HepG2 (cell line): ENCODE measurements around the gene ADGRL1. TPM values are rescaled to one million over a fixed set of nuclear protein-coding genes. Genes with fewer than 3 reads are reported as not detected.
"Not testable (repeated sequence)": the region's sequence is repeated elsewhere in the genome, so short reads cannot be mapped to it uniquely, and the experiment has no call there.

Experiments used
- ATAC-seq: fragments of 200-7000 bp; cut with Tn5 transposase; 3 replicates; pipeline ENCODE4 v1.9.1; 2020; ENCODE audit warnings: mild to moderate bottlenecking, moderate library complexity
- BruUV-seq: library from RNA; stranded (reverse); fragments of 400-500 nt; replicated peaks from 2 replicates; lab custom pipeline; 2021; lab: Mats Ljungman, UMichigan
- CTCF ChIA-PET: fragments of 300-600 bp; formaldehyde crosslinking; extraction: SDS; loops from one replicate; lab custom pipeline; 2021; ENCODE audit warnings: low total read pairs, inconsistent platforms, low intra/inter-chr PET ratio; lab: Yijun Ruan, JAX
- POLR2A ChIA-PET: fragments of 350-600 bp; sonication (Branson Sonifier 250); formaldehyde crosslinking; loops from one replicate; lab custom pipeline; 2020; ENCODE audit warnings: antibody characterized with exemption, inconsistent platforms; lab: Yijun Ruan, JAX
- DNase-seq: peaks from one replicate; pipeline ENCODE4 v3.0.0-alpha.2; 2015; ENCODE audit warnings: low spot score
- FAIRE-seq: peaks from 3 replicates; lab custom pipeline; 2011; peaks lifted over from hg19 to GRCh38; lab: Jason Lieb, UNC
- H2AFZ ChIP-seq: one replicate; pipeline ENCODE4 v1.6.1; 2011; ENCODE audit warnings: low read length, inconsistent platforms
- H3K27ac ChIP-seq: fragments of 300-600 bp; 3 replicates; pipeline ENCODE4 v1.8.0; 2011; ENCODE audit warnings: mixed run types, mild to moderate bottlenecking, mixed read lengths, low read length, inconsistent platforms; ENCODE audit not compliant: insufficient read depth; ENCODE audit errors: extremely low read length
- H3K27me3 ChIP-seq, 2 experiments: fragments of 200-600 bp in 1 of 2; 2 replicates in 1 of 2; 3 replicates in 1 of 2; pipeline versions ENCODE4 v1.6.0 to v1.8.0; 2011; ENCODE audit warnings: low read length in 2 of 2, mild to moderate bottlenecking in 2 of 2, moderate library complexity in 2 of 2, inconsistent platforms in 1 of 2; ENCODE audit not compliant: insufficient read depth in 2 of 2, control insufficient read depth in 1 of 2
- H3K36me3 ChIP-seq, 2 experiments: fragments of 200-600 bp in 1 of 2; replicated peaks in 1 of 2; 2 replicates in 1 of 2; 3 replicates in 1 of 2; pipeline versions ENCODE4 v1.5.1 to v1.8.0; 2011; ENCODE audit warnings: low read length in 2 of 2, inconsistent platforms in 1 of 2; ENCODE audit not compliant: insufficient read depth in 2 of 2, control insufficient read depth in 1 of 2
- H3K4me1 ChIP-seq: 2 replicates; pipeline ENCODE4 v1.5.1; 2012; ENCODE audit warnings: low read length, inconsistent platforms; ENCODE audit not compliant: insufficient read depth
- H3K4me2 ChIP-seq: 2 replicates; pipeline ENCODE4 v1.6.0; 2011; ENCODE audit warnings: low read depth, low read length, inconsistent platforms
- H3K4me3 ChIP-seq, 3 experiments: fragments of 200-600 bp in 1 of 3; sonication (generic), shearing (Covaris generic) in 1 of 3; replicated peaks in 1 of 3; 2 replicates each; pipeline ENCODE4 v1.5.1; 2011 to 2016; ENCODE audit warnings: low read length in 3 of 3, inconsistent platforms in 2 of 3, low read depth in 2 of 3, mild to moderate bottlenecking in 2 of 3, control low read depth in 1 of 3, mixed read lengths in 1 of 3; ENCODE audit not compliant: insufficient read depth in 1 of 3
- H3K79me2 ChIP-seq: one replicate; pipeline ENCODE4 v1.6.1; 2011; ENCODE audit warnings: low read length, inconsistent platforms; ENCODE audit not compliant: insufficient read depth
- H3K9ac ChIP-seq: 2 replicates; pipeline ENCODE4 v1.6.0; 2011; ENCODE audit warnings: mild to moderate bottlenecking, low read depth, low read length, inconsistent platforms; ENCODE audit not compliant: insufficient read depth
- H3K9me3 ChIP-seq: 2 replicates; pipeline ENCODE4 v1.5.1; 2012; ENCODE audit warnings: mild to moderate bottlenecking, low read length
- H4K20me1 ChIP-seq: 2 replicates; pipeline ENCODE4 v1.6.0; 2011; ENCODE audit warnings: inconsistent platforms, mild to moderate bottlenecking, low read length, moderate library complexity; ENCODE audit not compliant: insufficient read depth
- FOXA3 ChIP-seq: IDR thresholded peaks from 2 replicates; pipeline ENCODE4 v1.6.1; 2016; ENCODE audit warnings: missing genetic modification reagents, missing compliant biosample characterization
- HMGXB4 ChIP-seq, 2 experiments: sonication (generic) in 1 of 2; formaldehyde crosslinking in 1 of 2; IDR thresholded peaks; 2 replicates each; pipeline versions ENCODE4 v1.4.0 to v1.6.1; 2018 to 2020; ENCODE audit warnings: missing genetic modification reagents in 2 of 2, borderline replicate concordance in 1 of 2, low read depth in 1 of 2, mild to moderate bottlenecking in 1 of 2, missing biosample characterization in 1 of 2
- SAP130 ChIP-seq: IDR thresholded peaks from 2 replicates; pipeline ENCODE4 v1.6.1; 2016; ENCODE audit warnings: low read depth
- SMC3 ChIP-seq: IDR thresholded peaks from 2 replicates; pipeline ENCODE4 v1.6.1; 2011; ENCODE audit warnings: low read length, improper control_type of control experiment
- SOX6 ChIP-seq, 2 experiments: fragments of 450-650 bp in 1 of 2; sonication (generic) in 1 of 2; formaldehyde crosslinking in 1 of 2; IDR thresholded peaks; 2 replicates each; pipeline versions ENCODE4 v1.4.0 to v1.6.1; 2017 to 2020; ENCODE audit warnings: antibody characterized with exemption in 1 of 2, mild to moderate bottlenecking in 1 of 2, missing genetic modification reagents in 1 of 2
- ZFY ChIP-seq: sonication (generic); formaldehyde crosslinking; IDR thresholded peaks from 2 replicates; pipeline ENCODE4 v1.4.0; 2020; ENCODE audit warnings: missing genetic modification reagents
- ZKSCAN5 ChIP-seq: sonication (generic); formaldehyde crosslinking; IDR thresholded peaks from 2 replicates; pipeline ENCODE4 v1.5.1; 2020; ENCODE audit warnings: mild to moderate bottlenecking, missing genetic modification reagents
- ZNF121 ChIP-seq: sonication (generic); formaldehyde crosslinking; IDR thresholded peaks from 2 replicates; pipeline ENCODE4 v1.5.0; 2020; ENCODE audit warnings: mild to moderate bottlenecking, missing genetic modification reagents
- ZNF574 ChIP-seq: sonication (generic); formaldehyde crosslinking; IDR thresholded peaks from 2 replicates; pipeline ENCODE4 v1.4.0; 2020; ENCODE audit warnings: missing genetic modification reagents
- WGBS: methylation state at CpG from one replicate; pipeline ENCODE4 v1.1.6; 2017; ENCODE audit warnings: low lambda C conversion rate; 5-methylcytosine and 5-hydroxymethylcytosine counted together
- in situ Hi-C: cut with HindIII; loops from 2 replicates; pipeline ENCODE4 v1.10.0; 2017; ENCODE audit warnings: low pct_unique_long_range_greater_than_20kb; ENCODE audit not compliant: extremely low pct_ligation_motif_present
- intact Hi-C: fragments of 100-400 bp; cut with micrococcal nuclease; formaldehyde crosslinking; loops from one replicate; pipeline ENCODE4 v1.10.0; 2022; ENCODE audit not compliant: unreplicated experiment
- polyA plus RNA-seq, 8 experiments: library from polyadenylated mRNA; depleted of rRNA in 3 of 8; stranded (reverse) in 7 of 8; unstranded in 1 of 8; fragments of >200 nt; fragmentation: Illumina TruSeq in 4 of 8; extraction: Trizol in 4 of 8; gene quantifications; 2 replicates each; pipeline versions ENCODE4 v1.2.1 to v1.2.3, GENCODE V29; 2011 to 2016; ENCODE audit warnings: low read depth in 4 of 8, missing spikeins in 1 of 8, mixed read lengths in 1 of 8; ENCODE audit not compliant: insufficient read depth in 1 of 8
- total RNA-seq, 5 experiments: library from RNA; depleted of rRNA; stranded (reverse); fragments of >200 nt; fragmentation: Illumina TruSeq; extraction: Trizol; gene quantifications; 2 replicates each; pipeline ENCODE4 v1.2.3, GENCODE V29; 2016; ENCODE audit warnings: low read depth in 1 of 5
- TF ChIP-seq, protein P1 (sequence below): sonication (generic); formaldehyde crosslinking; IDR thresholded peaks from 2 replicates; pipeline ENCODE4 v1.5.0; 2020; ENCODE audit warnings: mild to moderate bottlenecking, missing genetic modification reagents
- TF ChIP-seq, protein P2 (sequence below): sonication (generic); formaldehyde crosslinking; IDR thresholded peaks from 2 replicates; pipeline ENCODE4 v1.4.0; 2020; ENCODE audit warnings: missing genetic modification reagents

Gene ADGRL1
- total and polyA plus RNA-seq, 2 of the 13 experiments (the other 11 are each of a cell fraction or from before 2014, with no cell fraction given) = 0.49 to 1.7 TPM

GRCh38 chr19:14200147-14200841 lies 5.7 kb downstream of the ADGRL1 start:
- FAIRE-seq (peak; percentile 82), DNase-seq (peak; percentile 47), ATAC-seq (peak; percentile 81)
- CTCF ChIA-PET = interaction anchor here (2.2 kb wide), 1 partner anchor 148 kb away, joined by 8 read pairs; no protein-coding TSS in a partner anchor
- H3K27ac ChIP-seq; H3K79me2 ChIP-seq; BruUV-seq; H3K4me3 ChIP-seq; H2AFZ ChIP-seq; POLR2A ChIA-PET; H3K9me3 ChIP-seq; H3K9ac ChIP-seq; intact Hi-C loops; H3K27me3 ChIP-seq; H3K4me2 ChIP-seq; H4K20me1 ChIP-seq; H3K36me3 ChIP-seq; TF ChIP-seq SOX6 (IDR thresholded peaks at IDR 0.05): not testable (repeated sequence)
- in situ Hi-C loops = loop anchor here (5.0 kb wide), 1 partner anchor 147 kb away; no protein-coding TSS in a partner anchor
- 33% methylated on average over 23 of the region's 24 CpGs for WGBS
- H3K4me1 ChIP-seq = peaks cover 11% of the 10 kb centered on the region
- 0 out of 2 replicates have a peak, but pooled peaks have one; percentile 24 for TF ChIP-seq SOX6 (CRISPR knock-in tag; IDR thresholded peaks at IDR 0.05)
- TF ChIP-seq SAP130 (CRISPR knock-in tag) = 0 out of 2 replicates have a peak, but pooled peaks have one; percentile 26
- TF ChIP-seq HMGXB4 (CRISPR knock-in tag; IDR thresholded peaks at IDR 0.05; ENCODE audit: borderline replicate concordance in 1 of 2, low read depth in 1 of 2) = 0 out of 4 replicates have a peak, but pooled peaks of 1 of the 2 experiments have one; percentile 26
- TF ChIP-seq FOXA3 (CRISPR knock-in tag) = peak; percentile 46; the same call in 1 of the 2 replicates
- TF ChIP-seq ZNF574 (CRISPR knock-in tag) = 0 out of 2 replicates have a peak, but pooled peaks have one; percentile 22
- TF ChIP-seq ZKSCAN5 (CRISPR knock-in tag) = peak; percentile 92
- 0 out of 2 replicates have a peak, but pooled peaks have one; percentile 20 for TF ChIP-seq ZFY
- TF ChIP-seq ZNF121 (CRISPR knock-in tag) = peak; percentile 74
- TF ChIP-seq, protein P1, sequence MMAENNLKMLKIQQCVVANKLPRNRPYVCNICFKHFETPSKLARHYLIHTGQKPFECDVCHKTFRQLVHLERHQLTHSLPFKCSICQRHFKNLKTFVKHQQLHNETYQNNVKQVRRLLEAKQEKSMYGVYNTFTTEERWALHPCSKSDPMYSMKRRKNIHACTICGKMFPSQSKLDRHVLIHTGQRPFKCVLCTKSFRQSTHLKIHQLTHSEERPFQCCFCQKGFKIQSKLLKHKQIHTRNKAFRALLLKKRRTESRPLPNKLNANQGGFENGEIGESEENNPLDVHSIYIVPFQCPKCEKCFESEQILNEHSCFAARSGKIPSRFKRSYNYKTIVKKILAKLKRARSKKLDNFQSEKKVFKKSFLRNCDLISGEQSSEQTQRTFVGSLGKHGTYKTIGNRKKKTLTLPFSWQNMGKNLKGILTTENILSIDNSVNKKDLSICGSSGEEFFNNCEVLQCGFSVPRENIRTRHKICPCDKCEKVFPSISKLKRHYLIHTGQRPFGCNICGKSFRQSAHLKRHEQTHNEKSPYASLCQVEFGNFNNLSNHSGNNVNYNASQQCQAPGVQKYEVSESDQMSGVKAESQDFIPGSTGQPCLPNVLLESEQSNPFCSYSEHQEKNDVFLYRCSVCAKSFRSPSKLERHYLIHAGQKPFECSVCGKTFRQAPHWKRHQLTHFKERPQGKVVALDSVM (CRISPR knock-in tag) = peak; percentile 73
- TF ChIP-seq, protein P2, sequence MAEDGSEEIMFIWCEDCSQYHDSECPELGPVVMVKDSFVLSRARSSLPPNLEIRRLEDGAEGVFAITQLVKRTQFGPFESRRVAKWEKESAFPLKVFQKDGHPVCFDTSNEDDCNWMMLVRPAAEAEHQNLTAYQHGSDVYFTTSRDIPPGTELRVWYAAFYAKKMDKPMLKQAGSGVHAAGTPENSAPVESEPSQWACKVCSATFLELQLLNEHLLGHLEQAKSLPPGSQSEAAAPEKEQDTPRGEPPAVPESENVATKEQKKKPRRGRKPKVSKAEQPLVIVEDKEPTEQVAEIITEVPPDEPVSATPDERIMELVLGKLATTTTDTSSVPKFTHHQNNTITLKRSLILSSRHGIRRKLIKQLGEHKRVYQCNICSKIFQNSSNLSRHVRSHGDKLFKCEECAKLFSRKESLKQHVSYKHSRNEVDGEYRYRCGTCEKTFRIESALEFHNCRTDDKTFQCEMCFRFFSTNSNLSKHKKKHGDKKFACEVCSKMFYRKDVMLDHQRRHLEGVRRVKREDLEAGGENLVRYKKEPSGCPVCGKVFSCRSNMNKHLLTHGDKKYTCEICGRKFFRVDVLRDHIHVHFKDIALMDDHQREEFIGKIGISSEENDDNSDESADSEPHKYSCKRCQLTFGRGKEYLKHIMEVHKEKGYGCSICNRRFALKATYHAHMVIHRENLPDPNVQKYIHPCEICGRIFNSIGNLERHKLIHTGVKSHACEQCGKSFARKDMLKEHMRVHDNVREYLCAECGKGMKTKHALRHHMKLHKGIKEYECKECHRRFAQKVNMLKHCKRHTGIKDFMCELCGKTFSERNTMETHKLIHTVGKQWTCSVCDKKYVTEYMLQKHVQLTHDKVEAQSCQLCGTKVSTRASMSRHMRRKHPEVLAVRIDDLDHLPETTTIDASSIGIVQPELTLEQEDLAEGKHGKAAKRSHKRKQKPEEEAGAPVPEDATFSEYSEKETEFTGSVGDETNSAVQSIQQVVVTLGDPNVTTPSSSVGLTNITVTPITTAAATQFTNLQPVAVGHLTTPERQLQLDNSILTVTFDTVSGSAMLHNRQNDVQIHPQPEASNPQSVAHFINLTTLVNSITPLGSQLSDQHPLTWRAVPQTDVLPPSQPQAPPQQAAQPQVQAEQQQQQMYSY (CRISPR knock-in tag) = peak; percentile 68; the same call in 1 of the 2 replicates
- 0 out of 2 replicates have a peak, but pooled peaks have one; percentile 14 for TF ChIP-seq SMC3
